Activated CD4-positive, alpha-beta T cell treated with anti-CD3 and anti-CD28 coated beads for 4 hours (primary cell): Measurements from ENCODE around the gene C5orf52.
"Not testable (repeated sequence)": the region's sequence is repeated elsewhere in the genome, so short reads cannot be mapped to it uniquely, and the experiment has no call there.

Experiments
- DNase-seq, 2 donors: peaks; one replicate each; pipeline ENCODE4 v3.0.0-alpha.2; 2020

Gene C5orf52

DNA sequence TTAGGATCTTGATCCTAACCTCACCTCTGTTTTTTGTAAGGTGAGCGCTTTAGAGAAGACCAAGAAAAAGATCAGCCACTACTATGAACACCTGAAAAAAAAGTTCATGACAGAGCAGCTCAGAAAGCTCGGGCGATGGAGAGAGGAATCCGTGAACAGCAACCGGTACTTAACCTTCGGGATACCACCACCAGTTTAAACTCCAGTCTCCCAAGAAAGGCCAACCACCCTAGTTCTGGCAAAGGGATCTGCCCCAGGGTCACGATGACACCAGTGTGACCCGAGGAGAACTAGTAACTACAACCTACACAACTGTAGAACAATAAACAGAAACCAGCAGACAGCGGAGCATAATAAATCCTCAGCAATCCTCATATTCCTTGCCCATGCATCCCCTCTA lies 8.5 kb downstream of the C5orf52 start:
- no peak for DNase-seq

- DNase-seq = no peak
Observed at GRCh38 chr5:157680239-157680638, 8.9 kb downstream of the C5orf52 start.

DNA sequence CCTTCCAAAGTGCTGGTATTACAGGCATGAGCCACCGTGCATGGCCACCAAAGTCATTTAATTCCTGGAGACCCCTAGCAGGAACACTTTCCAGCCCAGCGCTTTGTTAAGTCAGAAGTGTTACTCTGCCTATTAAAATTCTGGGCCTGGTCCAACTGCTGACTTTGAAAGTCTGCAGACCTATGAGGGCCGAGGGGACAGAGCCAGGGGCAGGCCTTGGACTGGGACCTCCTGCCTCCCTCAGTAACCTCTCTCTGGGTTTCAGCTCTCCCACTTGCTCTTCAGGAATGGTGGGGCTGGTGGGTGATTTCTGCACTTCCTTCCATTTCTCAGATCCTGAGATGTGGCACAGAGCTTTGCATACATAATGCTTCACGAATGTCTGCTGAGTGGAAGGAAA lies 9.7 kb downstream of the C5orf52 start:
- no peak for DNase-seq

- DNase-seq = no peak
Observed at GRCh38 chr5:157682257-157682656, 10.9 kb downstream of the C5orf52 start.

DNA sequence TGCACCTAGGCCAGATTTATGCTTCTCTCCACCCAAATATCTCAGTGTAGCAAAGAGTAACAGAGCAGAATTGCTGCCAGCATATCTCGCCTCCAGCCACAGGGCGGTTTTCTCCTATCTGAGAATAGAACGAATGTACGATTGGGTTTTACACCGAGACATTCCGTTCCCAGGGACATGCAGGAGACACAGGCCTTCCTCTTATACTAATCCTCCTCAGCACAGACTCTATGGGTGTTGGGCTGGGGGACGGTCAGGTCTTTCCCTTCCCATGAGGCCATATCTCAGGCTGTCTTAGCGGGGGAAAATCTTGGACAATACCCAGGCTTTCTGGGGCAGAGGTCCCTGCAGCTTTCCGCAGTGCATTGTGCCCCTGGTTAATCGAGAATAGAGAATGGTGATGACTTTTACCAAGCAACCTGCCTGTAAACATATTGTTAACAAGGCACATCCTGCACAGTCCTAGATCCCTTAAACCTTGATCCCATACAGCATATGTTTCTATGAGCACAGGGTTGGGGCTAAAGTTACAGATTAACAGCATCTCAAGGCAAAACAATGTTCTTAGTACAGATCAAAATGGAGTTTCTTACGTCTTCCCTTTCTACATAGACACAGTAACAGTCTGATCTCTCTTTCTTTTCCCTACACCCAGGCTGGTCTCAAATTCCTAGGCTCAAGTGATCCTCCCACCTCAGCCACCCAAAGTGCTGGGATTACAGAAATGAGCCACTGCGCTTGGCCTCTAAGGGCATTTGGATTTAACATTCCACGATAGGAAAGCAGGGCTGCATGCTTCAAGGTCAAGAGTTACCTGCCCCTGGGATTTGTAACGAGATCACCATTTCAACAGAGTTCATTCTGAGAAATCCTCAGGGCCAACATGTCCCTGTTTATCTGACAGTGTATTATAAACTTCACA lies 15.2 kb downstream of the C5orf52 start:
- not testable (repeated sequence) for DNase-seq

DNA sequence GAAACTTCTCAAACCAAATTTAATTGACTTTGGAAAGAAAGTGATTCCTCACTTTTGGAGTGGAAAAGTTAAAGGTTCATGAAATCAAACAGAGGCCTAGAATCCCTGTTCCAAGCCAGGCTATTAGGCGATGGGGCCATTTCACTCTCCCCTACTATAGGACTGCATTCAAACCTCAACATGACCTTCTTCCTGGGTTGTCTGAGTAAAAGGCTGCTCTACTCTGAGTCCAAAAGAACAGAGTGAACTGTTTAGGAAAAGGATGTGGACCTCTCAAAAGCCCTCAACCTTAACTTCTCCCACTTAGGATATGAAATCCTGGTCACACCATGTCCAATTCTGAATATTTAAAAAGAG lies 15.8 kb downstream of the C5orf52 start:
- no peak for DNase-seq

DNA sequence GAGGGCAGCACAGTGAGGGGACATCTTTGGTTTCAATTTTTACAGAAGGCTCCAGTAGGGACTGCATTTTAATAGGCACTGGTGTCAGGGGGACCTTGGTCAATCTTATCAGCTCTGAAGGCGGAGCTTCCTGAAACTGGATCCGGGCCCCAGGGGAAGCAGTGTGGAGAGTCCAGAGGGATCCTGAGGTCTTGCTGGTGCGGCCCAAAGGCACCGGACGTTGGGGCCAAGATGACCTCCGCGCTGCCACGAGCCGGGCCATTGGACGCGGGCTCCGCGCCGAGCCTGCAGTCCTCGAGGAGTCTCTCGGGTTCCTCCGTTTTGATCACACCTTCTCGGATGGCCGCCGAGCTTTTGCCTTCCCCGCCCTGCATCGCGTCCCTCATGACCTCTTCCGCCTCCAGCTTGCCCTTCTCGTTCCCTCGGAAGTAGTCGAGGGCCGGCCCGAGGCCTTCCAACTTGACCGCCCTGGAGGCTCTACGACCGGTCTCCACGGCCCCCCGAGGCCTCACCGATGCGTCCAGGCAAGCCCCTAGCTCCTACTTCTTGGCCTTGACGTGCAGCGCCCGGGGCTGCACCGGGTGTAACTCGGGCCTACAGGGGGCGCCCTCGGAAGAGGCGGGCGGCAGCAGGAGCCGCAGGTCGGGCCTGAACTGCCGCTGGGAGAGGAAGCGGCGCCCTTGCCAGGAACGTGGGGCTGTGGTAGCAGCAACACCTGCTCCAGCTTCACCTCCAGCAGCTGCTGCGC lies 18.8 kb downstream of the C5orf52 start:
- DNase-seq = peak; percentile 17 to 40

- no peak for DNase-seq
Observed at GRCh38 chr5:157690690-157691433, 19.5 kb downstream of the C5orf52 start.

DNA sequence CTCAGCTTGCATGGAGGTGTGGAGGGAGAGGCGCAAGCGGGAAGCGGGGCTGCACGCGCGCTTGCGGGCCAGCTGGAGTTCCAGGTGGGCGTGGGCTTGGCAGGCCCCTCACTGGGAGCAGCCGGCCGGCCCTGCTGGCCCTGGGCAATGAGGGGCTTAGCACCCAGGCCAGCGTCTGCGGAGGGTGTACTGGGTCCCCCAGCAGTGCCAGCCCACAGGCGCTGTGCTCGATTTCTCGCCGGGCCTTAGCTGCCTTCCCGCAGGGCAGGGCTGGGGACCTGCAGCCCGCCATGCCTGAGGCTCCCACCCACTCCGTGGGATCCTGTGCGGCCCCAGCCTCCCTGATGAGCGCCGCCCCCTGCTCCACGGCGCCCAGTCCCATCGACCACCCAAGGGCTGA lies 22.5 kb downstream of the C5orf52 start:
- DNase-seq = not testable (repeated sequence)

DNA sequence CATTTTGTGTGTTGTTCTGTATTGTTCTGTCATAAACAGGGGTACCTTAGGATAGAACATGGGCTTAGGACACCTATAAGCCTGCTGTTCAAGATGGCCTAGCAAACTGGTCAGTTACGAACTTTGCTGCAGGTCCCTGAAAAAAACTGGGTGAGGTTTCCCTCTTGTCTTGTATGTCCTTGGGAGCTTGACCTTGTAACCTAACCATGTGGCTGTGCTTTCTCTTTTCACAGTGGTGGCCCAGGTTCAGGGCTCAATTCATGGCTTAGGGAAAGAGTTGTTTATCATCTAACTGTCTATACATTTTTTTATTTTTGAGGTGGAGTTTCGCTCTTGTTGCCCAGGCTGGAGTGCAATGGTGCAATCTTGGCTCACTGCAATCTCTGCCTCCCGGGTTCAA lies 24.8 kb downstream of the C5orf52 start:
- not testable (repeated sequence) for DNase-seq

DNA sequence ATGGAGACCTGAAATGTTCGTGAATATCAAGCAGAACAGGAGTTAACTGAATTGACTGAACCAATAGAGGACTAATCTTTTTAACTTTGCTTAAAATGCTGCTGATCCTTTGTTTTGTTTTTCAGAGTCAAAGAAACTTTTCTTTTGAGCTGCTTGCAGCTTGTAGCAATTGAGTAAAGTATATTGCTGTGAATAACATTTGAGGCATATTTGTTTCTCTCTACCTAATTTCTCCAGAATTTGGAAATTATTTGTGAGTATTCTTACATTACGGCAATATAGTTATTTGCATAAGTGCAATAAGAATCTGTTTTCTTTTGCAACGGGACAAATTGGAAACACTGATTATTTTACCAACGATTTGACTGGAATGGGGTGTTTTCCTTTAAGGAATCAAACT lies 27.3 kb downstream of the C5orf52 start:
- DNase-seq = not testable (repeated sequence)

- DNase-seq = no peak
Observed at GRCh38 chr5:157703736-157704135, 32.4 kb downstream of the C5orf52 start.

GRCh38 chr5:157708866-157709265 lies 37.5 kb downstream of the C5orf52 start:
- DNase-seq = no peak

GRCh38 chr5:157709346-157709745 lies 38.0 kb downstream of the C5orf52 start:
- no peak for DNase-seq

DNA sequence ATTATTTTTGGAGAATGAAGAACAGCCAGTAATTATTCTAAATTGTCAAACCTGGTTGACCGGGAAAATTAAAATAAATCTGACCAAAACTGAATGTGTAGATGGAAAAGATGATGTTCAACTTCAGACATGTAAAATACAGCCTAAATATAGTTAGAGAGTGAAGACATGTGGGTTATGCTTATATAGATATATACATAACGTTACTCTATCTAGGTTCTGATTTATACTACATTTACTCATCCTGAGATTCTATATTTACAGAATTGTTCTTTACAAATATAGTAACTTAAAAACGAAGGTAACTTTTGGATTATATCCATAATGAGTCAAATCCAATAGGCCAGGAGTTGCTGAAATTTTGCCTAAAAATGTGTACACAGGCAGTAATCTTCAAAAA lies 39.1 kb downstream of the C5orf52 start:
- no peak for DNase-seq

DNA sequence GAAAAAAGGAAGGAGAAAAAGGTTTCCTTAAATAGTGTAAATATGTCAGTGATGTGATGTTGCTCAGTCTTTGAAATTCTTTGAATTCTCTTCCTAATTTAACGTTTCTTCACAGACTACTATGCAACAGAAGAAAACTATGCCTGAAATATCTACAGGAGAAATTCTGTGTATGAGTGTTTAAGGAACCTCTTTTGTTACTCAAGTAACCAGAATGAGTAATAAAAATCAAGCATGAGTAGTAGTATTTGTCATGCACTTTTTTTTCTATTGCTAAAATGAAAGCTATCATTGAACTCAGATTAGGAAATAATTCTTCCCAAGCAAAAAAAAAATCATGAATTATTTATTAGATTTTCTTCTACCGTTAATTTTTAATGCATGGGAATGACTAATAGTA lies 39.5 kb downstream of the C5orf52 start:
- DNase-seq = no peak

GRCh38 chr5:157713830-157714595 lies 42.7 kb downstream of the C5orf52 start:
- no peak for DNase-seq

GRCh38 chr5:157714596-157714864 lies 43.2 kb downstream of the C5orf52 start:
- no peak for DNase-seq

DNA sequence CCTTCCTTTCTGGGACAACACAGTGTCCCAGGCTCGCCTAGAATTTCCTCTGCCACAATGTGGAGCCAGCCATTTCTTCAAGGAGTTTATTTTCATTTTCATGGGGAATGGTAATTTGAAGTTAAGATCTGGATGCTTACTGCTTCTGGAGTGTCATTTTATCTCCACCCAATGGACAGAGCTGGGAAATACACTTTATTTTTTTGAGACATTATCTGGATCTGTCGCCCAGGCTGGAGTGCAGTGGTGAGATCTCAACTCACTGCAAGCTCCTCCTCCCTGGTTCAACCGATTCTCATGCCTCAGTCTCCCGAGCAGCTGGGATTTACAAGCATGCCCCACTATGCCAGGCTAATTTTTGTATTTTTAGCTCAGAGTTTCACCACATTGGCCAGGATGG lies 47.2 kb downstream of the C5orf52 start:
- DNase-seq = peak; percentile 8 to 11

DNA sequence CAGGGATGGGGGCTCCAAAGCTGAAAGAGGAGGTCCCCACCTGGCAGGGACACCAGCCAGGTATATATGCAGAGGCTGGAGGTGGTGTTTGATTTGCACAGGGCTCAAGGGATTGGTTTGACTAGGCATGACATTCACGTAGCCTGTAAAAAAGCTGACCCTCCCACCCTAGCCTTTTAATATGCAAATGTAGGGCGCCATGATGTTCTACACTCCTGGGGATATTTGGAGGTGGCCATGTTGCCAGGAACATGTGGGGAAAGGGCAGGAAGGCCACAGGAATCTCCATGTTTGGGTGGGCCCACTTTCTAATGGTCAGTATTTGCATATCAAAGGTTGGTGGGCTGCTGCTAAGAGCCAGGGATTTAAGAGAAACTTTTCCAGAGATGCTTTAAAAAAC lies 47.9 kb downstream of the C5orf52 start:
- no peak for DNase-seq

DNA sequence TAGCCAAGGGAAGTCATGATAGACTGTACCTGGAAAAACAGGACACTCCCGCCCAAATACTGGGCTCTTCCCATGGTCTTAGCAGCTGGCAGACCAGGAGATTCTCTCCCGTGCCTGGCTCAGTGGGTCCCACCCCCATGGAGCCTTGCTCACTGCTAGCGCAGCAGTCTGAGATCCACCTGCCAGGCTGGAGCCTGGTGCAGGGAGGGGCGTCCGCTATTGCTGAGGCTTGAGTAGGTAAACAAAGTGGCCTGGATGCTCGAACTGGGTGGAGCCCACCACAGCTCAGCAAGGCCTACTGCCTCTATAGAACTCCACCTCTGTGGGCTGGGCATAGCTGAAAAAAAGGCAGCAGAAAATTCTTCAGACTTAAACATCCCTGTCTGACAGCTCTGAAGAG lies 49.8 kb downstream of the C5orf52 start:
- DNase-seq = no peak

DNA sequence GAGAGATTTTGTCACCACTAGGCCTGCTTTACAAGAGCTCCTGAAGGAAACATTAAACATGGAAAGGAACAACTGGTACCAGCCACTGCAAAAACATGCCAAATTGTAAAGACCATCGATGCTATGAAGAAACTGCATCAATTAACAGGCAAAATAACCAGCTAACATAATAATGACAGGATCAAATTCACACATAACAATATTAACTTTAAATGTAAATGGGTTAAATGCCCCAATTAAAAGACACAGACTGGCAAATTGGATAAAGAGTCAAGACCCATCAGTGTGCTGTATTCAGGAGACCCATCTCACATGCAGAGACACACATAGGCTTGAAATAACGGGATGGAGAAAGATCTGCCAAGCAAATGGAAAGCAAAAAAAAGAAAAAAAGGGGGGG lies 51.6 kb downstream of the C5orf52 start:
- not testable (repeated sequence) for DNase-seq

DNA sequence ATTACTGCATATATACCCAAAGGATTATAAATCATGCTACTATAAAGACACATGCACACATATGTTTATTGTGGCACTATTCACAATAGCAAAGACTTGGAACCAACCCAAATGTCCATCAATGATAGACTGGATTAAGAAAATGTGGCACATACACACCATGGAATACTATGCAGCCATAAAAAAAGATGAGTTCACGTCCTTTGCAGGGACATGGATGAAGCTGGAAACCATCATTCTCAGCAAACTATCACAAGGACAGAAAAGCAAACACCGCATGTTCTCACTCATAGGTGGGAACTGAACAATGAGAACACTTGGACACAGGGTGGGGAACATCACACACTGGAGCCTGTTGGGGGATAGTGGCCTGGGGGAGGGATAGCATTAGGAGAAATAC lies 55.3 kb downstream of the C5orf52 start:
- DNase-seq = not testable (repeated sequence)
